Smooth muscle cell (in vitro differentiated cells): ENCODE data around the gene ATG2B. TPM values are rescaled to one million over a fixed set of nuclear protein-coding genes. Genes with fewer than 3 reads are reported as not detected.

Experiments used
- DNase-seq: peaks from one replicate; lab custom pipeline; 2025; ENCODE audit not compliant: unreplicated experiment; lab: John Stamatoyannopoulos, UW
- H2AFZ ChIP-seq: fragments of 200-600 bp; sonication (generic); 2 replicates; pipeline ENCODE4 v1.6.0; 2016; ENCODE audit warnings: antibody characterized with exemption, low read depth, mild to moderate bottlenecking
- H3F3A ChIP-seq: fragments of 200-600 bp; sonication (generic); 2 replicates; pipeline ENCODE4 v1.6.0; 2017; ENCODE audit warnings: antibody characterized with exemption, low read depth
- H3K27ac ChIP-seq: fragments of 200-600 bp; sonication (generic); 2 replicates; pipeline ENCODE4 v1.5.1; 2016; ENCODE audit warnings: low read depth, mild to moderate bottlenecking
- H3K27me3 ChIP-seq: fragments of 200-600 bp; sonication (generic); 2 replicates; pipeline ENCODE4 v1.6.1; 2016; ENCODE audit warnings: low read depth, mild to moderate bottlenecking
- H3K36me3 ChIP-seq: fragments of 200-600 bp; sonication (generic); 2 replicates; pipeline ENCODE4 v1.5.1; 2016; ENCODE audit warnings: low read depth
- H3K4me1 ChIP-seq: fragments of 200-600 bp; sonication (generic); 2 replicates; pipeline ENCODE4 v1.5.1; 2016; ENCODE audit warnings: low read depth
- H3K4me2 ChIP-seq: fragments of 200-600 bp; sonication (generic); 2 replicates; pipeline ENCODE4 v1.6.0; 2016; ENCODE audit warnings: mild to moderate bottlenecking
- H3K4me3 ChIP-seq: fragments of 200-600 bp; sonication (generic); 2 replicates; pipeline ENCODE4 v1.5.1; 2016; ENCODE audit warnings: mild to moderate bottlenecking
- H3K79me2 ChIP-seq: fragments of 200-600 bp; sonication (generic); 2 replicates; pipeline ENCODE4 v1.6.0; 2016; ENCODE audit warnings: low read depth, mild to moderate bottlenecking
- H3K9ac ChIP-seq: fragments of 200-600 bp; sonication (generic); 2 replicates; pipeline ENCODE4 v1.6.0; 2016; ENCODE audit warnings: low read depth
- H3K9me3 ChIP-seq: fragments of 200-600 bp; sonication (generic); replicated peaks from 2 replicates; pipeline ENCODE4 v1.5.1; 2016; ENCODE audit warnings: low read depth
- H4K20me1 ChIP-seq: fragments of 200-600 bp; sonication (generic); 2 replicates; pipeline ENCODE4 v1.6.0; 2016; ENCODE audit warnings: low read depth
- WGBS: methylation state at CpG from one replicate; pipeline ENCODE4 v1.1.7; 2016; ENCODE audit warnings: low lambda C conversion rate; 5-methylcytosine and 5-hydroxymethylcytosine counted together
- polyA plus RNA-seq: library from polyadenylated mRNA; unstranded; fragments of >200 nt; fragmentation: Nextera tagmentation; extraction: Ambion mirVana; gene quantifications from 2 replicates; pipeline ENCODE4 v1.2.1, GENCODE V29; 2016
- total RNA-seq: library from RNA; depleted of rRNA; stranded (reverse); fragments of >200 nt; gene quantifications from 2 replicates; pipeline ENCODE4 v1.2.3, GENCODE V29; 2014
- TF ChIP-seq, protein P1 (sequence below): fragments of 200-600 bp; sonication (generic); IDR thresholded peaks from 2 replicates; pipeline ENCODE4 v1.5.1; 2017; ENCODE audit warnings: borderline replicate concordance, mild to moderate bottlenecking, antibody characterized with exemption; ENCODE audit not compliant: insufficient read depth, poor library complexity, severe bottlenecking

Gene ATG2B
- total and polyA plus RNA-seq, 2 experiments from 2014 or later, result 1.9 to 21.5 TPM

DNA sequence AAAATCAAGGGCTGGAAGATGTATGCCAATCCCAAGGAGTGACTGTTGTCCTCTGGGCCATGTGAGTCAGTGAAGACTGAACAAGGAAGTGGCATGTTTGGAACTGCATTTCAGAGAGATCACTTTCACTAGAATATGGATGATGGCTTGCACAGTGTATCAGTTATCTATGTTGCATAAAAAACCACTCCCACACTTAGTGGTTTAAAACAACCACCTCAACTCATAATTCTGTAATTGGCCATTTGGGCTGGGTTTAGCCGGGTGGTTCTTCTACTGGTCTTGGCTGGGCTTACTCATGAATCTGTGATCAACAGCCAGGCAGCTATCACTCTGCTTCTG is 91.7 kb downstream of the ATG2B start:
- H3K4me1 ChIP-seq, result peaks cover 24% of the 10 kb centered on the region
- H3K4me3 ChIP-seq, result no peak overlapping the region
- H2AFZ ChIP-seq, result no peak overlapping the region
- peaks cover 53% of the 10 kb centered on the region for H3F3A ChIP-seq
- H4K20me1 ChIP-seq, result no peaks in the 10 kb centered on the region
- no peak overlapping the region for H3K9ac ChIP-seq
- WGBS, result 71% methylated on average over 1 of the region's 1 CpG
- H3K4me2 ChIP-seq, result no peak overlapping the region
- H3K9me3 ChIP-seq, result no peaks in the 10 kb centered on the region
- H3K27me3 ChIP-seq, result no peaks in the 10 kb centered on the region
- H3K36me3 ChIP-seq, result no peaks in the 10 kb centered on the region
- no peak for DNase-seq
- peak overlapping the region; percentile 95 for H3K27ac ChIP-seq
- TF ChIP-seq, protein P1, sequence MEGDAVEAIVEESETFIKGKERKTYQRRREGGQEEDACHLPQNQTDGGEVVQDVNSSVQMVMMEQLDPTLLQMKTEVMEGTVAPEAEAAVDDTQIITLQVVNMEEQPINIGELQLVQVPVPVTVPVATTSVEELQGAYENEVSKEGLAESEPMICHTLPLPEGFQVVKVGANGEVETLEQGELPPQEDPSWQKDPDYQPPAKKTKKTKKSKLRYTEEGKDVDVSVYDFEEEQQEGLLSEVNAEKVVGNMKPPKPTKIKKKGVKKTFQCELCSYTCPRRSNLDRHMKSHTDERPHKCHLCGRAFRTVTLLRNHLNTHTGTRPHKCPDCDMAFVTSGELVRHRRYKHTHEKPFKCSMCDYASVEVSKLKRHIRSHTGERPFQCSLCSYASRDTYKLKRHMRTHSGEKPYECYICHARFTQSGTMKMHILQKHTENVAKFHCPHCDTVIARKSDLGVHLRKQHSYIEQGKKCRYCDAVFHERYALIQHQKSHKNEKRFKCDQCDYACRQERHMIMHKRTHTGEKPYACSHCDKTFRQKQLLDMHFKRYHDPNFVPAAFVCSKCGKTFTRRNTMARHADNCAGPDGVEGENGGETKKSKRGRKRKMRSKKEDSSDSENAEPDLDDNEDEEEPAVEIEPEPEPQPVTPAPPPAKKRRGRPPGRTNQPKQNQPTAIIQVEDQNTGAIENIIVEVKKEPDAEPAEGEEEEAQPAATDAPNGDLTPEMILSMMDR, result no peak
- no peaks in the 10 kb centered on the region for H3K79me2 ChIP-seq

DNA sequence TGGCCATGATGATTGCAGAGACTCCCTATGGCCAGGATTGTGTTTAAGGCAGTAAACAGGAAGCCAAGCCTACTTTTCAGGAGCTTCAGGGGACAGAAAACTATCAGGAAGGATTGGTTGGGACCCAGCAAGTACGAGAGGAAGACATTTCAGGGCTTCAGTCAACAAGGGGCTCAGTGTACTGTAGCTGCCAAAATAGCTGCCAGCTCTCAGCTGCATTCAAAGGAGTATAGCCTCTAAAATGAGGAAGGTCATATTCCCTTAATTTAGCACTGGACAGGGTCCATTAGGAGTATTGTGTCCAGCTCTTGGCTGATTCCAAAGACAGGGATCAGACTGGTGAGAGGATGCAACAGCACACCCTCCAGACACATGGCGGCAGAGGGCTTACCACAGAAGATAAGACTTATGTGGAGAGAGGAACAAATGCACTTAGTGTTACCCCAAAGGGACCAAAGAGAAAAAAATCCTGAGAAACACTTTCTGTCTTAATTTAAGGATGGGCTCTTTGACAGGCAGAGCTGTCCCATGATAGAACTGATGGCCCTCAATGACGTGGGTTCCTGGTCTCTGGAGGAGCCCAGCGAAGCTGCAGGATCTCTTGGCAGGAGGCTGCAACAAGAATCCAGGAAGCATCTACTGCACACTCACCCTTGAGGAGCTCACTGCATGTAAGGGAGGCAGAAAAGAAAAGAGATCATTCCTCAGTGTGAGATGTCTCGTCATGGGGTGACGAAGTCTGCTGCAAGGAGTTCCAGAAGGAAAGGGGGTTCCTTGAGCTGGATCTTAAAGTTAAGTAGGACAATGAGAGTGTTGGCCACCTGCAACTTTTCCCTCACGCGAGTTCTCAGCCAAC is 92.3 kb downstream of the ATG2B start:
- Histone ChIP-seq H3K27ac (peak overlapping the region; percentile 95), H3K36me3 (no peaks in the 10 kb centered on the region), H3F3A (peaks cover 47% of the 10 kb centered on the region), H4K20me1 (no peaks in the 10 kb centered on the region), H3K9ac (peak overlapping the region; percentile 28), H3K4me2 (peak overlapping the region; percentile 33), H3K27me3 (no peaks in the 10 kb centered on the region), H3K79me2 (no peaks in the 10 kb centered on the region), H3K9me3 (no peaks in the 10 kb centered on the region), H3K4me1 (peaks cover 24% of the 10 kb centered on the region), H2AFZ (no peak overlapping the region), H3K4me3 (no peak overlapping the region)
- TF ChIP-seq, protein P1, result no peak
- no peak for DNase-seq
- 66% methylated on average over 8 of the region's 8 CpGs for WGBS

DNA sequence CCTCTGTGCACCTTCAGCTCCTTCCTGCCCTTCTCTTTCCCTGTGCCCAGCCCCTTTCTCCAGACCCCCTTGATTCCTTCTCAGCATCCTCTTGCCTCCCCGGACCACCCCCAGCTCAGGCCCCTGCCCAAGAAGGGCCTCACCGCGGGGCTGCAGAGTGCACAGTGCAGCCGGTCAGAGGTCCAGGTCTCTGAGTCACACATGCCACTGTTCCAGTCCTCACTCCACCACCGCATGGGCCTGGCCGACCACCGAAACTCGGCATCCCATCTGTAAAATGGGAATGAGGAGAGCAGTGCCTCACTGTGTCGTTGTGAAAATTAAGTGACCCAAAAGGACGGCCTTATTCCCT is 93.8 kb downstream of the ATG2B start:
- no peaks in the 10 kb centered on the region for H3K9me3 ChIP-seq
- peak overlapping the region; percentile 34 for H3K4me2 ChIP-seq
- no peaks in the 10 kb centered on the region for H3K36me3 ChIP-seq
- TF ChIP-seq, protein P1, result no peak
- no peak for DNase-seq
- peaks cover 16% of the 10 kb centered on the region for H3K4me1 ChIP-seq
- H3F3A ChIP-seq, result peaks cover 38% of the 10 kb centered on the region
- H3K79me2 ChIP-seq, result no peaks in the 10 kb centered on the region
- peak overlapping the region; percentile 95 for H3K27ac ChIP-seq
- H4K20me1 ChIP-seq, result no peaks in the 10 kb centered on the region
- H3K27me3 ChIP-seq, result no peaks in the 10 kb centered on the region
- H2AFZ ChIP-seq, result no peak overlapping the region
- H3K4me3 ChIP-seq, result no peak overlapping the region
- 35% methylated on average over 10 of the region's 10 CpGs for WGBS
- peak overlapping the region; percentile 32 for H3K9ac ChIP-seq
